Keratinocyte (primary cell): ENCODE measurements around the gene LTV1.

ENCODE experiments used
- CTCF ChIP-seq, 3 experiments: IDR thresholded peaks in 1 of 3; conservative IDR thresholded peaks in 1 of 3; optimal IDR thresholded peaks in 1 of 3; 2 replicates in 2 of 3; 3 replicates in 1 of 3; pipeline versions ENCODE3 to v1.5.1; 2011; ENCODE audit warnings: low read length in 3 of 3, mild to moderate bottlenecking in 3 of 3, moderate library complexity in 2 of 3, control low read depth in 1 of 3, inconsistent platforms in 1 of 3; ENCODE audit not compliant: insufficient read depth in 2 of 3; ENCODE audit errors: extremely low read depth in 1 of 3
- EZH2 ChIP-seq: IDR thresholded peaks from one replicate; pipeline ENCODE4 v1.6.1; 2012; ENCODE audit warnings: inconsistent platforms, mild to moderate bottlenecking, low read length, moderate library complexity

GRCh38 chr6:143844006-143844405, 868 bp downstream of the LTV1 start:
- TF ChIP-seq CTCF (optimal IDR thresholded peaks at IDR 0.05 in 1 of 3, IDR thresholded peaks at IDR 0.05 in 1 of 3, conservative IDR thresholded peaks at IDR 0.05 in 1 of 3; ENCODE audit: extremely low read depth in 1 of 3, insufficient read depth in 2 of 3, low read length in 3 of 3) (no peak), EZH2 (no peak)
